ENCODE data around the gene DPRX. TPM values are rescaled to one million over a fixed set of nuclear protein-coding genes. Genes with fewer than 3 reads are reported as not detected.

The DPRX gene
- total and polyA plus RNA-seq, 2 donors: not detected

GRCh38 chr19:53624771-53625545 is 6.8 kb upstream of the DPRX start:
- Histone ChIP-seq H3K36me3 (ENCODE audit: insufficient read depth) (no peaks in the 10 kb centered on the region), H3K27ac (ENCODE audit: low read depth) (no peak overlapping the region), H3K4me3 (ENCODE audit: low read depth, low read length) (no peak overlapping the region), H3K4me1 (ENCODE audit: insufficient read depth) (peaks cover 1% of the 10 kb centered on the region)
- DNase-seq (ENCODE audit: extremely low spot score): no peak
- WGBS: 65% methylated on average over 16 of the region's 16 CpGs

- no peak for DNase-seq (ENCODE audit: extremely low spot score)
- 49% methylated on average over 9 of the region's 9 CpGs for WGBS
- H3K4me3 ChIP-seq (ENCODE audit: low read depth, low read length): no peak overlapping the region
- peaks cover 1% of the 10 kb centered on the region for H3K4me1 ChIP-seq (ENCODE audit: insufficient read depth)
- H3K36me3 ChIP-seq (ENCODE audit: insufficient read depth): no peaks in the 10 kb centered on the region
- no peak overlapping the region for H3K27ac ChIP-seq (ENCODE audit: low read depth)
These were observed 5.3 kb upstream of the DPRX start for GRCh38 chr19:53626486-53626885.

- H3K27ac ChIP-seq (ENCODE audit: low read depth): no peak overlapping the region
- no peaks in the 10 kb centered on the region for H3K36me3 ChIP-seq (ENCODE audit: insufficient read depth)
- DNase-seq (ENCODE audit: extremely low spot score): no peak
- WGBS: 28% methylated on average over 6 of the region's 6 CpGs
- H3K4me3 ChIP-seq (ENCODE audit: low read depth, low read length): no peak overlapping the region
- no peaks in the 10 kb centered on the region for H3K4me1 ChIP-seq (ENCODE audit: insufficient read depth)
These were observed 4.8 kb upstream of the DPRX start for GRCh38 chr19:53626976-53627375.

GRCh38 chr19:53634768-53635167 is 3.0 kb downstream of the DPRX start:
- WGBS: 51% methylated on average over 10 of the region's 10 CpGs

GRCh38 chr19:53639471-53639870 is 7.7 kb downstream of the DPRX start:
- DNase-seq (ENCODE audit: extremely low spot score): no peak
- H3K4me1 ChIP-seq (ENCODE audit: insufficient read depth): no peaks in the 10 kb centered on the region
- no peaks in the 10 kb centered on the region for H3K36me3 ChIP-seq (ENCODE audit: insufficient read depth)
- no peak overlapping the region for H3K27ac ChIP-seq (ENCODE audit: low read depth)
- H3K4me3 ChIP-seq (ENCODE audit: low read depth, low read length): no peak overlapping the region
- 49% methylated on average over 7 of the region's 7 CpGs for WGBS

More at GRCh38 chr19:53634768-53635167, 3.0 kb downstream of the DPRX start:
- Histone ChIP-seq H3K4me1 (ENCODE audit: insufficient read depth) (no peaks in the 10 kb centered on the region), H3K4me3 (ENCODE audit: low read depth, low read length) (no peak overlapping the region), H3K36me3 (ENCODE audit: insufficient read depth) (no peaks in the 10 kb centered on the region), H3K27ac (ENCODE audit: low read depth) (no peak overlapping the region)
- DNase-seq (ENCODE audit: extremely low spot score): no peak

- no peak overlapping the region for H3K4me3 ChIP-seq (ENCODE audit: low read depth, low read length)
- no peak for DNase-seq (ENCODE audit: extremely low spot score)
- H3K36me3 ChIP-seq (ENCODE audit: insufficient read depth): no peaks in the 10 kb centered on the region
- H3K27ac ChIP-seq (ENCODE audit: low read depth): no peak overlapping the region
- H3K4me1 ChIP-seq (ENCODE audit: insufficient read depth): no peaks in the 10 kb centered on the region
- 32% methylated on average over 8 of the region's 8 CpGs for WGBS
These were observed 10.7 kb downstream of the DPRX start for GRCh38 chr19:53642381-53643099.

GRCh38 chr19:53644061-53644816 is 12.4 kb downstream of the DPRX start:
- no peak for DNase-seq (ENCODE audit: extremely low spot score)
- WGBS: 72% methylated on average over 4 of the region's 4 CpGs
- Histone ChIP-seq H3K4me3 (ENCODE audit: low read depth, low read length) (no peak overlapping the region), H3K36me3 (ENCODE audit: insufficient read depth) (no peaks in the 10 kb centered on the region), H3K4me1 (ENCODE audit: insufficient read depth) (no peaks in the 10 kb centered on the region), H3K27ac (ENCODE audit: low read depth) (no peak overlapping the region)

- WGBS: 79% methylated on average over 2 of the region's 2 CpGs
- Histone ChIP-seq H3K4me1 (ENCODE audit: insufficient read depth) (no peaks in the 10 kb centered on the region), H3K27ac (ENCODE audit: low read depth) (no peak overlapping the region), H3K4me3 (ENCODE audit: low read depth, low read length) (no peak overlapping the region), H3K36me3 (ENCODE audit: insufficient read depth) (no peaks in the 10 kb centered on the region)
- no peak for DNase-seq (ENCODE audit: extremely low spot score)
These were observed 14.3 kb downstream of the DPRX start for GRCh38 chr19:53646144-53646543.

- WGBS: 92% methylated on average over 13 of the region's 13 CpGs
- DNase-seq (ENCODE audit: extremely low spot score): no peak
- Histone ChIP-seq H3K4me3 (ENCODE audit: low read depth, low read length) (no peak overlapping the region), H3K4me1 (ENCODE audit: insufficient read depth) (no peaks in the 10 kb centered on the region), H3K27ac (ENCODE audit: low read depth) (no peak overlapping the region), H3K36me3 (ENCODE audit: insufficient read depth) (no peaks in the 10 kb centered on the region)
These were observed 15.6 kb downstream of the DPRX start for GRCh38 chr19:53647350-53647749.

- no peak overlapping the region for H3K27ac ChIP-seq (ENCODE audit: low read depth)
- DNase-seq (ENCODE audit: extremely low spot score): no peak
- H3K36me3 ChIP-seq (ENCODE audit: insufficient read depth): no peaks in the 10 kb centered on the region
- no peaks in the 10 kb centered on the region for H3K4me1 ChIP-seq (ENCODE audit: insufficient read depth)
- no peak overlapping the region for H3K4me3 ChIP-seq (ENCODE audit: low read depth, low read length)
- 97% methylated on average over 33 of the region's 33 CpGs for WGBS
These were observed 16.0 kb downstream of the DPRX start for GRCh38 chr19:53647792-53648191.

GRCh38 chr19:53649746-53650593 is 18.2 kb downstream of the DPRX start:
- Histone ChIP-seq H3K36me3 (ENCODE audit: insufficient read depth) (no peaks in the 10 kb centered on the region), H3K4me3 (ENCODE audit: low read depth, low read length) (no peak overlapping the region), H3K4me1 (ENCODE audit: insufficient read depth) (no peaks in the 10 kb centered on the region), H3K27ac (ENCODE audit: low read depth) (no peak overlapping the region)
- no peak for DNase-seq (ENCODE audit: extremely low spot score)
- 95% methylated on average over 34 of the region's 34 CpGs for WGBS

GRCh38 chr19:53652476-53652875 is 20.7 kb downstream of the DPRX start:
- Histone ChIP-seq H3K36me3 (ENCODE audit: insufficient read depth) (no peaks in the 10 kb centered on the region), H3K4me3 (ENCODE audit: low read depth, low read length) (no peak overlapping the region), H3K27ac (ENCODE audit: low read depth) (no peak overlapping the region), H3K4me1 (ENCODE audit: insufficient read depth) (no peaks in the 10 kb centered on the region)
- no peak for DNase-seq (ENCODE audit: extremely low spot score)
- 87% methylated on average over 6 of the region's 6 CpGs for whole genome bisulfite sequencing

- Histone ChIP-seq H3K4me3 (ENCODE audit: low read depth, low read length) (no peak overlapping the region), H3K36me3 (ENCODE audit: insufficient read depth) (no peaks in the 10 kb centered on the region), H3K4me1 (ENCODE audit: insufficient read depth) (no peaks in the 10 kb centered on the region), H3K27ac (ENCODE audit: low read depth) (no peak overlapping the region)
- no peak for DNase-seq (ENCODE audit: extremely low spot score)
- 82% methylated on average over 8 of the region's 8 CpGs for WGBS
These were observed 23.4 kb downstream of the DPRX start for GRCh38 chr19:53655042-53655665.
